HG02610 (cell line): ENCODE data around the gene AGPAT3.

ENCODE experiments used
- ATAC-seq: cut with Tn5 transposase; IDR thresholded peaks from one replicate; pipeline ENCODE4 v1.9.1; 2021; ENCODE audit warnings: mild to moderate bottlenecking, moderate library complexity; ENCODE audit not compliant: unreplicated experiment

The AGPAT3 gene

DNA sequence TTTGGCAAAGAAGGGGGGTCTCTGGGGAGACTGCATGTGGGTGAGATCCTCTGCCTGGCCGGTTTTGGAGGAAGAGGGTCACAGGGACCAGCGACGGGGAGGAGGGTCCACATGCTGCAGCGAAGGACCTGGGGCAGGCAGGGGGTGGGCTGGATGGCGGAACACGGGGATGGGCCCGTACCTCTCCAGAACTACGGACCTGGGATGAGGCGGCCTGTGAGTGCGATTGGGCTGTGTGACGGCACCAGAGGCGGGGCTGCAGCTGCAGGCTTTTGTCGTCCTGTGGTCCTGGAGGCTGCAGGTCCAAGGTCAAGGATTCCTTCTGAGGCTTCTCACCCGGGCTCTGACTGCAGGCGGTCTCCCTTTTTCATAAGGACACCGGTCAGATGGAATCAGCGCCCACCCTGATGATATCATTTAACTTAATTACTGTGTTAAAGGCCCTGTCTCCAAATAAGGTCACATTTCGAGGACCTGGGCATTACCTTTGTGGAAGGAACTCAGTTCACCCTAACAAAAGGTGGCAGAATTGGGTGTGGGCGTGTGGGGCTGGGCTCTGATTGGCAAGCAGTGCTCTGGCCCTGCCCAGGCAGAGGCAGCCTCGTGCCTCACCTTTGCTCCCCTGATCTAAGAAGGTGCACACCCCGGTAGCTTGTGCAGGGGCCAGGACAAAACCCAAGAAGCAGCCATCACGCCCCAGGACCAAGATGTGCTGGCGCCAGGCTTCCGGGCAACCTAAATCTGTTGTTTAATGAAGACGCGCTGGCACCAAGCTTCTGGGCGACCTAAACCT is 87.1 kb downstream of the AGPAT3 start:
- ATAC-seq, result no peak

GRCh38 chr21:43953021-43953420 is 88.0 kb downstream of the AGPAT3 start:
- ATAC-seq, result no peak

DNA sequence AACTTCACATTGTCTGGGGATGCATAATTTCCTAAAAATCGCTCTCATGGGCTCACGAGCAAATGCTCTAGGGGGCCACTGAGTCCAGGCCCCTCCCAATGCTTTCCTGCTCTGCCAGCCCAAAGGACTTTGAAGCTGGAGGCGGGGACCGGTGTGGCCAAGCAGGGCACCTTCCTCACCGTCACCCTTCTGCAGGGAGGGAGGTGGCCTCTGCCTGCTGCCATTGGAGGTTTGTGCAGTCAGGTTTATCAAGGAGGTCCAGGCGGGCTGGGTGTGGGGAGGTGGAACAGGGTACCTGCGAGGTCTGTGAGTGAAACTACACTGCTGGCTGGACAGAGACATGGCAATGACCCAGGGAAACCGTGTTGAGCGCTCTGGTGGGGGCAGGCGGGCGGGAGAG is 89.0 kb downstream of the AGPAT3 start:
- no peak for ATAC-seq

DNA sequence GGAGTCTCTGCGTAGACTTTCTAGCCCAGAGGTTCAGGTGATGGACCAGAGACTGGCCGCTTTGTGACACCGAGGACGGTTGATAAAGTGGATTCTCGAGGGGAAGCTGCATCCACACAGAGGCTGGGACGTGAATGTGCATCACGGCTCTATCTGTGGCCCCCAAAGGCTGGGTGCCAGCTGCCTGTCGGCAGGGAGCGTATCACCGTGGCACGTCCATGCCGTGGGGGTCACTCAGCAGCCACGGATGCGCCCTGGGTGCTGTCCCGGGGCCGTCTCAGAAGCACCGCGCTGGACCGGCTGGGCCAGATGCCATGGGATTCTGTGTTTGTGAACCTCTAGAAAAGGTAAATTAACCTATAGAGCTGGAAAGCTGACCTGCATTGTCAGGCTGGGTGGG is 89.9 kb downstream of the AGPAT3 start:
- ATAC-seq, result no peak

DNA sequence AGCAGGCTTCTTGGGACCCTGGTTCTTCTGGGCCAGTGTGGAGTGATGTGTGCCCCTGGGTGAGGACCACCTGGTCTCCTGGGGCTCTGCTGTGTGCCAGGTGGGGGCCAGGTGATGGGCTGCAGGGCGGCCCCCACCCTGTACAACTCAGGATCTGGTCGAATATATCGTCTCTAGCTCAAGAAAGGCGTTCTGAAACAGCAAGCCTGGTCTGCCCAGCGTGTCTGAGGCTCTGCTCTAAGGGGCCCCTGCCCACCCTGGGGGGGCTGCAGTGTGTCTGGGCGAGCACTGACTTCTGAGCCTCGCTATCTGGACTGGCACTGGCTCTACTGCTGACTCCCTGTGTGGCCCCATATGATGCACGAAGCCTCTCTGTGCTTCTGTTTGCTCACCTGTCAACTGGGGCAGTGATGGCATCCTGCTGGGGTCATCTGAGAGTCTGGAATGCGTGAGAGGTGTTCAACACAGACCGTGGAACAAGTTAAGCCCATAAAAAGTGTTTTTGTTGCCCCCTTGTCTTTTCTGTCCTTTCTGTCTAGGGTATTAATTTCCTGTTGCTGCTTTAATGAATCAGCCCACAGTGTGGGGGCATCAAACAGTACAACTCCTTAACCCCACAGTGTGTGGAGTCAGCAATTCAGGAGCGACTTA is 91.1 kb downstream of the AGPAT3 start:
- ATAC-seq, result no peak

DNA sequence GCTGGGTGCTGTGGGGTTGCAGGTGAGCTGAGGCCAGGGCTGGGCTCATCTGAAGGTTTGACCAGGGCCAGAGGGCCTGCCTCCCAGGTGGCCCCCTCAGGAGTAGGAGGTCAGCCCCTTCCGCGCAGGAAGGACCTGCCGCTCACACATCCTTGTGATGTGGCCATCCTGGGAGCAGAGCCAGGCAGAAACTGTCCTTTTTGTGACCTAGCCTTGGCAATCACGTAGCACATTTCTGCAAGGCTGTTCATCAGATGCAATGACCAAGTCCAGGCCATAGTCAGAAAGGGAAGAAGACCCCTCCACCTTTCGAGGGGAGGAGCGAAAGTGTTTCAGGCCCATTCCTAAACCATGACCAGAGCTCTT is 91.6 kb downstream of the AGPAT3 start:
- ATAC-seq, result no peak

GRCh38 chr21:43957128-43957571 is 92.1 kb downstream of the AGPAT3 start:
- ATAC-seq, result no peak

DNA sequence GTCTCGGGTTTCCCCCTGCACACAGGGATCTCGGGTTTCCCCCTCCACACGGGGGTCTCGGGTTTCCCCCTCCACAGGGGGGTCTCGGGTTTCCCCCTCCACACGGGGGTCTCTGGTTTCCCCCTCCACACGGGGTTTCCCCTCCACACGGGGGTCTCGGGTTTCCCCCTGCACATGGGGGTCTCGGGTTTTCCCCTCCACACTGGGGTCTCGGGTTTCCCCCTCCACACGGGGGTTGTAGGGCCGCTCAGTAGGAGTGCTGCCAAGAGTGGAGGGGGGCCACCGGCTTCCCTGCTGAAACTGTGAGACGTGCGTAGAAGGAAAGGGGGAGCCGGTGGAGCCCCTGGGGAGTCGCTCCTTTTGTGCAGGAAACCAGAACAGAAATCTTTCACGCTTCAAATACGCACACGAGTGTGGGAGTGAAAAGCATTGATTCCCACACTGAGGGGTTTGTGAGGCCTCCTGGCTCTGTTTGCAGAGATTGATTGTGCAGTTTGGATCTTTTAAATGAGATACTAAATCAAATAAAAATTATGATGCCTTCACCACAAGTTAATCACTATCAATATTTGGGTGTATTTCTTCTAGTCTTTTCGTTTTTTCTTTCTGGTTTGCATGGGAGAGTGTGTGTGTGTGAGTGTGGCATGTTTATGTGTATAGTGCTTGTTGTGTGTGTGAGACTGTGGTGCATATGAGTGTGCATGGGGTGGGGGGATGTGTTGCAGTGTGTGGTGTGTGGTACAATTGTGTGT is 92.8 kb downstream of the AGPAT3 start:
- no peak for ATAC-seq

- ATAC-seq, result no peak
These were observed 93.5 kb downstream of the AGPAT3 start for GRCh38 chr21:43958364-43959158.

GRCh38 chr21:43959231-43960116 is 94.5 kb downstream of the AGPAT3 start:
- no peak for ATAC-seq

DNA sequence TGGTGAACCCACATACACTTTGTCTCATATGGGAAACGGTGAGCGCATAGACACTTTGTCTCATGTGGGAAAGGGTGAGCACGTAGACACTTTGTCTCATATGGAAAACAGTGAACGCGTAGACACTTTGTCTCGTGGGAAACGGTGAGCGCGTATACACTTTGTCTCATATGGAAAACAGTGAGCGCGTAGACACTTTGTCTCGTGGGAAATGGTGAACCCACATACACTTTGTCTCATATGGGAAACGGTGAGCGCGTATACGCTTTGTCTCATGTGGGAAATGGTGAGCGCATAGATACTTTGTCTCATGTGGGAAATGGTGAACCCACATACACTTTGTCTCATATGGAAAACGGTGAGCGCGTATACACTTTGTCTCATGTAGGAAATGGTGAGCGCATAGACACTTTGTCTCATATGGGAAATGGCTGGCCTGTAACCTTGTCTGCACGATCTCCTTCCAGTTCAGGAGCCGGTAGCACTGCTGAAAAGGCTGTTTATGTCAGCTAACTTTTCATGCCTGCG is 96.4 kb downstream of the AGPAT3 start:
- no peak for ATAC-seq

GRCh38 chr21:43965911-43966585 is 101.0 kb downstream of the AGPAT3 start:
- no peak for ATAC-seq

GRCh38 chr21:43966946-43967512 is 102.0 kb downstream of the AGPAT3 start:
- ATAC-seq, result no peak

GRCh38 chr21:43967981-43968380 is 103.0 kb downstream of the AGPAT3 start:
- no peak for ATAC-seq

- no peak for ATAC-seq
These were observed 103.5 kb downstream of the AGPAT3 start for GRCh38 chr21:43968410-43969114.

- no peak for ATAC-seq
These were observed 104.1 kb downstream of the AGPAT3 start for GRCh38 chr21:43969115-43969444.

GRCh38 chr21:43970551-43970950 is 105.5 kb downstream of the AGPAT3 start:
- no peak for ATAC-seq

DNA sequence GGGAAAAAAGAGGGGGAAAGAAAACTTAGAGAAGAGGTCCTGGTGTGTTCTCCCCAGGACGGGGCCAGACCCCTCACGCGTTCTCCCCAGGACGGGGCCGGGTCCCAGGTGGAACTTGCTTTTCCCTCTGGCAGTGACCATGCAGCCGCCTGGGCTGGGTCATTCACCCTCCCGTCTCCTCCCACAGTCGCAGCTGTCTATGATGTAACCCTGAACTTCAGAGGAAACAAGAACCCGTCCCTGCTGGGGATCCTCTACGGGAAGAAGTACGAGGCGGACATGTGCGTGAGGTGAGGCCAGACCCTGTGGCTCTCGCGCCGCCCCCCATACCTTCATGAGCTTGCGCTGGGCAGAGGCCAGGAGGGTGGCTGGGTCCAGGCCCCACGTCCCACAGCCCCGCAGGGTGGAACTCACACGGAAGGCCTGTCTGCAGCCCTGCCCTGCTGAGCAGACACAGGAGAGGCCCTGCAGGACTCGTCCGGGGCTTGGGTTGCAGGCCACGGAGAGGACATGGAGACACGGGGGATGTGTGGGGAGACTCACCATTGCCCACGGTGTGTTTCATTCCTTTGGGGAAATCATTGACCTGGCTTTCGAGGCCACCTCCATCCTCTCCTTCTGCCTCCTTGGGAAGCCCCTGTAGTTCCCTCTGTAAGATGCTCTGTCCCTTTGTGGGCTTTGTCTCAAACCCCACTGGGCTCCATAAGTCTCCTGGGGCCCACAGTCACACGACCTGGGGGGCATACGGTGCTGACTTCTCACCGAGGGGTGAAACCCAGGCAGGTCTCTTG is 106.4 kb downstream of the AGPAT3 start:
- no peak for ATAC-seq
